ENCODE measurements around the gene XPO6.

DNA sequence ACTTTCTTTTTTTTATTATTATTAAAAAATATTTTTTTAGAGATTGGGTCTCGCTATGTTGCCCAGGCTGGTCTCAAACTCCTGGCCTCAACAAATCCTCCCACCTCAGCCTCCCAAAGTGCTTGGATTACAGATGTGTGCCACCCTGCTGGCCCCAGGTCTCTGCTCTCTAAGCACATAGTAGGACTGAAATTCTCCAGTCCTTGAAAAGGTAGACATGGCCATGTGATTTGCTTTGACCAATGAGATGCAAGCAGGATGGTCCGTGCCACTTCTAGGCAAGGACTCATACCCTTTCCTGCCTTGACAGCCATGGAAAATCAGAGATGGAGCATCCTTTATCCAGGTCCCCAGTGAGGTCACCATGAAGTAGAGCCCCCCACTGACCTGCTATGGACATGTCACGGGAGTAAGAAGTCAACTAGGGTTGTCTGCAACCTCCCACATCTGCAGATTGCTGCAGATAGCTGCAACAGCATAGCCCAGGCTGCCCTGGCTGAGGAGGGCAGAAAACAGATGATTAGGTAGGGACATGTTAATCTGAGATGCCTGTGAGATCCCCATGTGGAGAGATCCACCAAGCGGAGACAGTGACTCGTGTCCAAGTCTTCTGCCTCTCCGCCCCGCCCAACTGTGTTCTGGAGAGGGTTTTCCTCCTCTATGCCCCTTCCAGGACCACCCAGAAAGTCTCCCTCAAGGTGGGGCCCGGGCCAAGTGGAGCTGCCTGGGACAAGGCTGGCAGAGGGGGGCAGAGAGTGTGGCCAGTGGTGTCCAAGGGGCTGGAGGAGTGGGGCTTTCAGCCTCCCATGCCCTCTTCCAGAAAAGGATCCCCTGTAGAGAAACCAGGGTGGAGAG is 159.3 kb downstream of the XPO6 start:
- TF ChIP-seq POLR2AphosphoS5 (IDR thresholded peaks at IDR 0.05; ENCODE audit: low read depth, low read length) (no peak), POU2F2 (IDR thresholded peaks at IDR 0.05; ENCODE audit: low read depth, low read length) (no peak), POLR2A (IDR thresholded peaks at IDR 0.05; ENCODE audit: low read depth, low read length) (no peak), TAF1 (IDR thresholded peaks at IDR 0.05; ENCODE audit: low read depth, low read length) (no peak), SPI1 (IDR thresholded peaks at IDR 0.05; ENCODE audit: low read depth, low read length) (no peak), PAX5 (IDR thresholded peaks at IDR 0.05; ENCODE audit: insufficient read depth, low read length, severe bottlenecking) (no peak)
